Neutrophil (primary cell): ENCODE measurements around the gene B3GALT6.

Source experiments
- H3K27ac ChIP-seq: fragments of 200-600 bp; sonication (generic); 2 replicates; pipeline ENCODE4 v1.5.1; 2016; ENCODE audit warnings: mild to moderate bottlenecking, moderate library complexity
- H3K27me3 ChIP-seq: fragments of 200-600 bp; sonication (generic); 2 replicates; pipeline ENCODE4 v1.6.0; 2016; ENCODE audit warnings: mild to moderate bottlenecking
- H3K36me3 ChIP-seq: fragments of 200-600 bp; sonication (generic); 2 replicates; pipeline ENCODE4 v1.5.1; 2017
- H3K4me1 ChIP-seq, 2 experiments: fragments of 200-600 bp in 1 of 2; sonication (generic) in 1 of 2; 1 replicate in 1 of 2; 2 replicates in 1 of 2; pipeline versions ENCODE4 v1.5.1 to v1.6.1; 2013 to 2016; ENCODE audit warnings: low read depth in 1 of 2, low read length in 1 of 2, mild to moderate bottlenecking in 1 of 2, moderate library complexity in 1 of 2; ENCODE audit not compliant: control insufficient read depth in 1 of 2, insufficient read depth in 1 of 2
- H3K4me3 ChIP-seq, 2 experiments: fragments of 200-600 bp in 1 of 2; sonication (generic) in 1 of 2; 1 replicate in 1 of 2; 2 replicates in 1 of 2; pipeline ENCODE4 v1.5.1; 2013 to 2016; ENCODE audit warnings: low read depth in 1 of 2, low read length in 1 of 2, mild to moderate bottlenecking in 1 of 2, moderate library complexity in 1 of 2
- H3K9me3 ChIP-seq: fragments of 200-600 bp; sonication (generic); 2 replicates; pipeline ENCODE4 v1.5.1; 2016
- CTCF ChIP-seq: fragments of 200-600 bp; sonication (generic); IDR thresholded peaks from 2 replicates; pipeline ENCODE4 v1.5.1; 2016; ENCODE audit warnings: antibody characterized with exemption

Gene B3GALT6

GRCh38 chr1:1200876-1201810, 30.9 kb upstream of the B3GALT6 start:
- no peak for TF ChIP-seq CTCF
- Histone ChIP-seq H3K36me3 (no peaks in the 10 kb centered on the region), H3K27ac (no peak overlapping the region), H3K4me1 (peaks cover 0 to 3% of the 10 kb centered on the region in 2 experiments), H3K9me3 (no peaks in the 10 kb centered on the region), H3K4me3 (no peak overlapping the region), H3K27me3 (peaks cover 82% of the 10 kb centered on the region)

- H3K27me3 ChIP-seq, result peaks cover 91% of the 10 kb centered on the region
- no peaks in the 10 kb centered on the region for H3K9me3 ChIP-seq
- no peaks in the 10 kb centered on the region for H3K36me3 ChIP-seq
- H3K27ac ChIP-seq, result no peak overlapping the region
- peaks cover 0 to 3% of the 10 kb centered on the region in 2 experiments for H3K4me1 ChIP-seq
- H3K4me3 ChIP-seq, result no peak overlapping the region
- no peak for TF ChIP-seq CTCF
These were observed 29.0 kb upstream of the B3GALT6 start for GRCh38 chr1:1202831-1203560.

- peaks cover 97% of the 10 kb centered on the region for H3K27me3 ChIP-seq
- TF ChIP-seq CTCF, result no peak
These were observed 28.2 kb upstream of the B3GALT6 start for GRCh38 chr1:1203561-1204424.

GRCh38 chr1:1204425-1204920, 27.6 kb upstream of the B3GALT6 start:
- H3K27ac ChIP-seq, result no peak overlapping the region
- no peaks in the 10 kb centered on the region for H3K36me3 ChIP-seq
- H3K27me3 ChIP-seq, result peaks cover 97% of the 10 kb centered on the region
- no peak overlapping the region for H3K4me3 ChIP-seq
- no peaks in the 10 kb centered on the region for H3K9me3 ChIP-seq
- no peak for TF ChIP-seq CTCF
- H3K4me1 ChIP-seq, result peaks cover 0 to 3% of the 10 kb centered on the region in 2 experiments

More at GRCh38 chr1:1203561-1204424, 28.2 kb upstream of the B3GALT6 start:
- Histone ChIP-seq H3K36me3 (no peaks in the 10 kb centered on the region), H3K27ac (no peak overlapping the region), H3K4me3 (no peak overlapping the region), H3K4me1 (peaks cover 0 to 3% of the 10 kb centered on the region in 2 experiments), H3K9me3 (no peaks in the 10 kb centered on the region)
